ENCODE results near the gene DNAAF5.
A peak's percentile ranks its signal among the peaks of the same experiment; 100 is the strongest.

DNAAF5 gene

GRCh38 chr7:726084-726853 is at the start of gene DNAAF5:
TSS of gene DNAAF5 (plus strand) at chr7:726699. CDS start at chr7:726721, 22 bp downstream.
- DNase-seq: peak; percentile 86 to 87

GRCh38 chr7:676972-677385 is 49.5 kb upstream of the DNAAF5 start:
- DNase-seq: no peak

- no peak for DNase-seq
Observed at GRCh38 chr7:680411-681127, 45.9 kb upstream of the DNAAF5 start.

GRCh38 chr7:681551-682307 is 44.8 kb upstream of the DNAAF5 start:
- DNase-seq: no peak

- no peak for DNase-seq
Observed at GRCh38 chr7:682810-683209, 43.7 kb upstream of the DNAAF5 start.

GRCh38 chr7:683526-684205 is 42.8 kb upstream of the DNAAF5 start:
- no peak for DNase-seq

GRCh38 chr7:684416-684815 is 42.1 kb upstream of the DNAAF5 start:
- DNase-seq: no peak

- DNase-seq: no peak
Observed at GRCh38 chr7:685540-685939, 41.0 kb upstream of the DNAAF5 start.

- DNase-seq: no peak
Observed at GRCh38 chr7:690478-691360, 35.8 kb upstream of the DNAAF5 start.

- no peak for DNase-seq
Observed at GRCh38 chr7:691361-692045, 35.0 kb upstream of the DNAAF5 start.

- DNase-seq: no peak
Observed at GRCh38 chr7:693280-693679, 33.2 kb upstream of the DNAAF5 start.

- DNase-seq: no peak
Observed at GRCh38 chr7:696426-696811, 30.1 kb upstream of the DNAAF5 start.

GRCh38 chr7:696812-697551 is 29.5 kb upstream of the DNAAF5 start:
- DNase-seq: no peak

GRCh38 chr7:698515-699475 is 27.7 kb upstream of the DNAAF5 start:
- no peak for DNase-seq

- no peak for DNase-seq
Observed at GRCh38 chr7:699476-700170, 26.9 kb upstream of the DNAAF5 start.

GRCh38 chr7:701086-701671 is 25.3 kb upstream of the DNAAF5 start:
- no peak for DNase-seq

- no peak for DNase-seq
Observed at GRCh38 chr7:703049-703448, 23.4 kb upstream of the DNAAF5 start.

GRCh38 chr7:706721-707120 is 19.8 kb upstream of the DNAAF5 start:
- no peak for DNase-seq
